ENCODE results near the gene B4GALNT3.

DNA sequence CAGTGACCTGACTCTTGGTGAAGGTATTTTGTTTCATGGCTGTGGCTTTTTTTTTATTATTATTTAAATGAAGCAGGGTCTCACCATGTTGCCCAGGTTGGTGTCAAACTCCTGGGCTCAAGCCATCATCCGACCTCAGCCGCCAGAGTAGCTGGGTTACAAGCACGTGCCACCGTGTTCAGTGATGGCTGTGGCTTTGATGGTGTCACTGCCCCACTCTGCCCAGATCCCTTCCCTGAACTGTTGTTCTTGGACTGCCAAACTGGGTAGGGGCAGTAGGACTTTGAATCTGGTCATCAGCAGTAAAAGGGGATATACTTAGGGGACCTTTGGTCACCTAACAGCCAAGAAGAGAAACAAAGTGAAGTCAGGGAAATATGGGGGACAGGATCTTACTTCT is 19.4 kb downstream of the B4GALNT3 start:
- TF ChIP-seq CTCF (IDR thresholded peaks at IDR 0.05) (no peak), POLR2A (IDR thresholded peaks at IDR 0.05) (no peak)
